Measurements from ENCODE around the gene WAPL.

GRCh38 chr10:86508217-86508616 lies 13.4 kb downstream of the WAPL start:
- TF ChIP-seq CTCF (IDR thresholded peaks at IDR 0.05) (no peak), POLR2A (IDR thresholded peaks at IDR 0.05) (no peak), EP300 (IDR thresholded peaks at IDR 0.05) (no peak)

All from ovary (tissue), 3 donors.